Right lobe of liver (tissue), 6 donors: ENCODE data around the gene TNRC6C. TPM values are rescaled to one million over a fixed set of nuclear protein-coding genes. Genes with fewer than 3 reads are reported as not detected.

Experiments
- ATAC-seq, 4 donors: fragments of 200-7000 bp; cut with Tn5 transposase; one replicate each; pipeline ENCODE4 v1.9.1; 2020; ENCODE audit warnings: mild to moderate bottlenecking in 4 of 4, moderate library complexity in 4 of 4
- DNase-seq, 3 donors: peaks; one replicate each; pipeline ENCODE4 v3.0.0-alpha.2; 2020
- H3K27ac ChIP-seq, 3 donors: fragments of 200-600 bp; one replicate each; pipeline ENCODE4 v1.8.0; 2022
- H3K27me3 ChIP-seq, 2 donors: fragments of 200-600 bp; one replicate each; pipeline ENCODE4 v1.8.0; 2022
- H3K36me3 ChIP-seq, 4 donors: fragments of 200-600 bp; sonication (generic) in 1 of 4; one replicate each; pipeline versions ENCODE4 v1.5.1 to v1.8.0; 2017 to 2022; ENCODE audit warnings: control low read depth in 1 of 4
- H3K4me1 ChIP-seq, 4 donors: fragments of 200-600 bp; sonication (generic) in 1 of 4; one replicate each; pipeline versions ENCODE4 v1.5.1 to v1.8.0; 2017 to 2022; ENCODE audit warnings: control low read depth in 1 of 4
- H3K4me3 ChIP-seq, 3 donors: fragments of 200-600 bp; one replicate each; pipeline ENCODE4 v1.8.0; 2022
- H3K9me3 ChIP-seq, 4 donors: fragments of 200-600 bp; sonication (generic) in 1 of 4; one replicate each; pipeline versions ENCODE4 v1.5.1 to v1.8.0; 2017 to 2022; ENCODE audit warnings: control low read depth in 1 of 4
- POLR2A ChIP-seq: fragments of 450-650 bp; IDR thresholded peaks from one replicate; pipeline ENCODE4 v1.6.1; 2017; ENCODE audit warnings: antibody characterized with exemption, mild to moderate bottlenecking
- WGBS: methylation state at CpG from one replicate; pipeline ENCODE4 v1.1.6; 2018; ENCODE audit warnings: low coverage, low lambda C conversion rate; ENCODE audit not compliant: insufficient coverage; ENCODE audit errors: missing lambda C conversion rate; 5-methylcytosine and 5-hydroxymethylcytosine counted together
- intact Hi-C, 2 donors: fragments of 100-400 bp; cut with DNase I; formaldehyde crosslinking; loops; one replicate each; pipeline versions ENCODE4 v1.11.2 to v1.14.1; 2022
- total RNA-seq, 6 experiments: library from RNA; depleted of rRNA in 2 of 6; stranded (reverse); fragments of >200 nt in 2 of 6; fragmentation: NEBNext Ultra II Directional in 3 of 6; extraction: Animal tissue kit (Norgen Biotek cat#: 25700) in 3 of 6; gene quantifications; one replicate each; pipeline versions ENCODE4 v1.1.0 to v1.2.4, GENCODE V29; 2016 to 2023
- TF ChIP-seq, protein P1 (sequence below), 4 donors: fragments of 200-600 bp in 3 of 4; fragments of 450-650 bp in 1 of 4; IDR thresholded peaks; one replicate each; pipeline versions ENCODE4 v1.5.1 to v1.8.0; 2016 to 2022; ENCODE audit warnings: antibody characterized with exemption in 4 of 4, mild to moderate bottlenecking in 2 of 4
- donor health status: DM: no; HTN: yes; CAD: no.
- donor health status: DM: no; HTN: no; CAD: no.
- donor health status: DM: no; HTN: no; CAD: no.
- donor health status: DM: no; HTN: yes; CAD: no.
- donor health status: DM: no; HTN: yes; CAD: no.

TNRC6C gene
- total RNA-seq, 6 experiments from 2014 or later: 1.9 to 10.6 (median 7.7) TPM

DNA sequence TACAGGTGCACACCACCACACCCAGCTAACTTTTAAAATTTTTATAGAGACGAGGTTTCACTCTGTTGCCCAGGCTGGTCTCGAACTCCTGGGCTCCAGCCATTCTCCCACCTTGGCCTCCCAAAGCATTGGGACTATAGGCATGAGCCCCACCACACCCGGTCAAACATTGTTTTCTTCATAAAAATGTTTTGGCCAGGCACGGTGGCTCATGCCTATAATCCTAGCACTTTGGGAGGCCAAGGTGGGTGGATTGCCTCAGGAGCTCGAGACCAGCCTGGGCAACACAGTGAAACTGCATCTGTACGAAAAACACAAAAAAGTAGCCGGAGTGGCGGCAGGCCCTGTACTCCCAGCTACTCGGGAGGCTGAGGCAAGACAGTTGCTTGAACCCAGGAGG lies 157.9 kb downstream of the TNRC6C start:
- DNase-seq (no peak), ATAC-seq (no peak)
- 88% methylated on average over 9 of the region's 9 CpGs for WGBS
- Histone ChIP-seq H3K27ac (no peak overlapping the region), H3K4me1 (no peaks in the 10 kb centered on the region), H3K9me3 (no peaks in the 10 kb centered on the region), H3K4me3 (no peak overlapping the region), H3K36me3 (peaks cover 0 to 3% (median 0%) of the 10 kb centered on the region in 4 donors), H3K27me3 (no peaks in the 10 kb centered on the region)
- TF ChIP-seq, protein P1, sequence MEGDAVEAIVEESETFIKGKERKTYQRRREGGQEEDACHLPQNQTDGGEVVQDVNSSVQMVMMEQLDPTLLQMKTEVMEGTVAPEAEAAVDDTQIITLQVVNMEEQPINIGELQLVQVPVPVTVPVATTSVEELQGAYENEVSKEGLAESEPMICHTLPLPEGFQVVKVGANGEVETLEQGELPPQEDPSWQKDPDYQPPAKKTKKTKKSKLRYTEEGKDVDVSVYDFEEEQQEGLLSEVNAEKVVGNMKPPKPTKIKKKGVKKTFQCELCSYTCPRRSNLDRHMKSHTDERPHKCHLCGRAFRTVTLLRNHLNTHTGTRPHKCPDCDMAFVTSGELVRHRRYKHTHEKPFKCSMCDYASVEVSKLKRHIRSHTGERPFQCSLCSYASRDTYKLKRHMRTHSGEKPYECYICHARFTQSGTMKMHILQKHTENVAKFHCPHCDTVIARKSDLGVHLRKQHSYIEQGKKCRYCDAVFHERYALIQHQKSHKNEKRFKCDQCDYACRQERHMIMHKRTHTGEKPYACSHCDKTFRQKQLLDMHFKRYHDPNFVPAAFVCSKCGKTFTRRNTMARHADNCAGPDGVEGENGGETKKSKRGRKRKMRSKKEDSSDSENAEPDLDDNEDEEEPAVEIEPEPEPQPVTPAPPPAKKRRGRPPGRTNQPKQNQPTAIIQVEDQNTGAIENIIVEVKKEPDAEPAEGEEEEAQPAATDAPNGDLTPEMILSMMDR (IDR thresholded peaks at IDR 0.05): no peak
- no peak for TF ChIP-seq POLR2A
- intact Hi-C loops: loop anchor here (5.0 to 10.0 kb wide), 2 partner anchors 128 to 131 kb away; no protein-coding TSS in a partner anchor

- ATAC-seq (peak; percentile 15 to 36 (median 24)), DNase-seq (peak; percentile 31 to 51 (median 51))
- whole genome bisulfite sequencing: no CpG with 5 or more reads among the region's 41 CpGs
- H3K4me1 ChIP-seq: no peaks in the 10 kb centered on the region
- no peak overlapping the region for H3K4me3 ChIP-seq
- H3K27me3 ChIP-seq: no peaks in the 10 kb centered on the region
- peaks cover 0 to 2% (median 0%) of the 10 kb centered on the region in 4 donors for H3K36me3 ChIP-seq
- no peak overlapping the region for H3K27ac ChIP-seq
- no peaks in the 10 kb centered on the region for H3K9me3 ChIP-seq
- intact Hi-C loops: loop anchor here (5.0 to 10.0 kb wide), 2 partner anchors 127 to 130 kb away; no protein-coding TSS in a partner anchor
- no peak for TF ChIP-seq POLR2A
- TF ChIP-seq, protein P1 (IDR thresholded peaks at IDR 0.05): peak; percentile 31 to 37 (median 34)
Measured at GRCh38 chr17:78117027-78117981, 158.8 kb downstream of the TNRC6C start.

GRCh38 chr17:78118801-78119241 lies 160.3 kb downstream of the TNRC6C start:
- ATAC-seq (no peak), DNase-seq (peak in 2 of 3 donors; percentile 18 to 48)
- Histone ChIP-seq H3K27ac (no peak overlapping the region), H3K4me1 (no peaks in the 10 kb centered on the region), H3K27me3 (no peaks in the 10 kb centered on the region), H3K4me3 (no peak overlapping the region), H3K36me3 (no peaks in the 10 kb centered on the region), H3K9me3 (no peaks in the 10 kb centered on the region)
- TF ChIP-seq POLR2A: no peak
- TF ChIP-seq, protein P1 (IDR thresholded peaks at IDR 0.05): no peak
- WGBS: 60% methylated on average over 2 of the region's 14 CpGs
- intact Hi-C loops: loop anchor here (5.0 to 10.0 kb wide), 2 partner anchors 126 to 128 kb away; no protein-coding TSS in a partner anchor

DNA sequence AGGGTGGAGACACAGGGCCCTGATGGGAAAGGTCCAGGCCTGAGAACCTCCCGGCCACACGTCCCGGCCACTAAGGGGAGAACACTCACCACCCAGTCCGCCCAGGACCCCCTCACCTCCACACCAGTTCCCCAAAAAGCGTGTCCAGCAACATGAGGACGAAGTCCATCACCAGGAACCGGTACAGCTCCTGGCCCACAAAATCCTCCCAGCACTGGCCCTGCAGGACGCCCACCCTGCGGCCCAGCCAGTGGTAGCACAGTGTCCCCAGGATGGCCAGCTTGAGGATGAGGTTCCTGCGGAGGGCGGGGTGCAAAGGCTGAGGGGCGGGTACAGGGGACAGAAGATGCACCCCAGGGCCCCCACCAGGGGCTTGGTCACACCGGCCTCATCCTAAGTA lies 162.0 kb downstream of the TNRC6C start:
- no peaks in the 10 kb centered on the region for H3K9me3 ChIP-seq
- 75% methylated on average over 5 of the region's 13 CpGs for WGBS
- no peak overlapping the region for H3K4me3 ChIP-seq
- TF ChIP-seq POLR2A: no peak
- TF ChIP-seq, protein P1 (IDR thresholded peaks at IDR 0.05): no peak
- peaks cover 0 to 5% (median 0%) of the 10 kb centered on the region in 4 donors for H3K4me1 ChIP-seq
- H3K27ac ChIP-seq: no peak overlapping the region
- ATAC-seq: no peak
- intact Hi-C loops: no loop called here
- DNase-seq: peak in 1 of 3 donors; percentile 34
- no peaks in the 10 kb centered on the region for H3K27me3 ChIP-seq
- no peaks in the 10 kb centered on the region for H3K36me3 ChIP-seq
